OCI-LY1 (cell line): ENCODE measurements around the gene CREB3L1.

Source experiments
- CTCF ChIP-seq: fragments of 200-600 bp; sonication (generic), shearing (Covaris generic); IDR thresholded peaks from 2 replicates; pipeline ENCODE4 v1.5.1; 2017; ENCODE audit warnings: mild to moderate bottlenecking, antibody characterized with exemption, low read length, moderate library complexity, mixed read lengths
- EZH2 ChIP-seq: fragments of 200-600 bp; sonication (generic), shearing (Covaris generic); IDR thresholded peaks from 2 replicates; pipeline ENCODE4 v1.8.0; 2017; ENCODE audit warnings: borderline replicate concordance, mixed run types, mild to moderate bottlenecking, antibody characterized with exemption, low read length, moderate library complexity, mixed read lengths

DNA sequence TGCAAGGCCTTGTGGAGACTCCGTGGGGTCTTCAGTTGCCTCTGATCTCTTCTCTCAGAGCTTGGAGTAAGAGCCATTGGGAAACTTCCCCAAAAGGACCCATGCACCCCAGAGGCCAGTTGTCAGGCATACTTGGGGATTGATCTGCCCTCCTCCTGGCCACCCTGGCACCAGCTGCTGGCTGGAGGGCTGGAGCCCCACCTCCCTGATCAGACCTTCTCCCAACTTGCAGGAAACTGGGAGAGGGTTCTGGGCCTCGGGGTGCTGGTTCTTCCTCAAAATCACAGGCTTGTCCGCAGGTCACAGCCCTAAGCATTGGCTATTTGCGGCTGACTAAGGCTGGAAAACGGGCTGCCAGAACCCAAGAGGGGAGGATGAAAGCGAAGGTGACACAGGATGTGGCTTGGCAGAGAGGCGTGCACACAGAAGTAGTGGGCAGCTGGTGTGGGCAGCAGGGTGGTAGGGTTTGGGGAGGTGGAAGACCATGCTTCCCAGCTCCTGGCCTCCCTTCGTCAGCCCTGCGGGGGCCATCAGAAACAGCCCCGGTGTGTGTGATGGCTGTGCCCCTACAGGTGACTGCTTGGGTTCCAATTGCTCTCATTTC lies 68.5 kb downstream of the CREB3L1 start:
- TF ChIP-seq CTCF = no peak
- no peak for TF ChIP-seq EZH2
